ENCODE results near the gene TMEM271.

GRCh38 chr4:583820-584219, 7.7 kb upstream of the TMEM271 start:
- TF ChIP-seq CTCF (IDR thresholded peaks at IDR 0.05) (no peak), POLR2A (IDR thresholded peaks at IDR 0.05) (no peak)
